Endothelial cell of umbilical vein (primary cell): ENCODE data around the gene ALDH1L2. TPM values are rescaled to one million over a fixed set of nuclear protein-coding genes. Genes with fewer than 3 reads are reported as not detected.

Experiments
- BruUV-seq: library from RNA; stranded (reverse); fragments of 400-500 nt; replicated peaks from 2 replicates; lab custom pipeline; 2021; lab: Mats Ljungman, UMichigan
- CTCF ChIA-PET: fragments of 300-600, 350-600 bp; sonication (Branson Sonifier 250); formaldehyde crosslinking; loops from one replicate; lab custom pipeline; 2021; ENCODE audit warnings: antibody characterized with exemption, inconsistent platforms; lab: Charles Lee
- POLR2A ChIA-PET: fragments of 300-600, 350-600 bp; sonication (Branson Sonifier 250); formaldehyde crosslinking; loops from one replicate; lab custom pipeline; 2021; ENCODE audit warnings: antibody characterized with exemption, inconsistent platforms; lab: Charles Lee
- DNase-seq: peaks from one replicate; pipeline ENCODE4 v3.0.0-alpha.2; 2011; ENCODE audit warnings: low read depth, low spot score
- FAIRE-seq: peaks from 2 replicates; lab custom pipeline; 2011; peaks lifted over from hg19 to GRCh38; lab: Jason Lieb, UNC
- H2AFZ ChIP-seq: 2 replicates; pipeline ENCODE4 v1.6.0; 2012; ENCODE audit warnings: low read depth, low read length, control low read depth, inconsistent platforms
- H3K27ac ChIP-seq: 2 replicates; pipeline ENCODE4 v1.5.1; 2011; ENCODE audit warnings: low read depth, mild to moderate bottlenecking, control low read depth, low read length, moderate library complexity; ENCODE audit not compliant: insufficient read depth
- H3K27me3 ChIP-seq, 2 experiments: 2 replicates each; pipeline versions ENCODE4 v1.6.0 to v1.6.1; 2011; ENCODE audit warnings: low read length in 2 of 2, mixed read lengths in 1 of 2; ENCODE audit not compliant: control insufficient read depth in 2 of 2, insufficient read depth in 2 of 2
- H3K36me3 ChIP-seq, 2 experiments: 2 replicates in 1 of 2; 3 replicates in 1 of 2; pipeline ENCODE4 v1.5.1; 2011; ENCODE audit warnings: low read length in 2 of 2, mild to moderate bottlenecking in 1 of 2, moderate library complexity in 1 of 2; ENCODE audit not compliant: control insufficient read depth in 2 of 2, insufficient read depth in 2 of 2; ENCODE audit errors: extremely low read depth in 1 of 2
- H3K4me1 ChIP-seq: 3 replicates; pipeline ENCODE4 v1.5.1; 2011; ENCODE audit warnings: mild to moderate bottlenecking, low read length; ENCODE audit not compliant: control insufficient read depth, insufficient read depth; ENCODE audit errors: extremely low read depth
- H3K4me2 ChIP-seq: 2 replicates; pipeline ENCODE4 v1.6.1; 2011; ENCODE audit warnings: low read length, control low read depth, mixed read lengths; ENCODE audit not compliant: insufficient read depth
- H3K4me3 ChIP-seq, 3 experiments: fragments of 200-600 bp in 1 of 3; sonication (generic), shearing (Covaris generic) in 1 of 3; replicated peaks in 1 of 3; 2 replicates each; pipeline ENCODE4 v1.5.1; 2011 to 2016; ENCODE audit warnings: control low read depth in 3 of 3, low read length in 3 of 3, mild to moderate bottlenecking in 2 of 3, inconsistent platforms in 1 of 3, low read depth in 1 of 3, moderate library complexity in 1 of 3; ENCODE audit not compliant: insufficient read depth in 1 of 3
- H3K79me2 ChIP-seq: 2 replicates; pipeline ENCODE4 v1.6.0; 2012; ENCODE audit warnings: low read length, inconsistent platforms; ENCODE audit not compliant: control insufficient read depth, insufficient read depth
- H3K9ac ChIP-seq: replicated peaks from 2 replicates; pipeline ENCODE3; 2011; ENCODE audit warnings: low read length, control low read depth; ENCODE audit not compliant: insufficient read depth; ENCODE audit errors: extremely low read depth
- H3K9me1 ChIP-seq: replicated peaks from 3 replicates; pipeline ENCODE4 v1.6.0; 2011; ENCODE audit warnings: mild to moderate bottlenecking, low read length; ENCODE audit not compliant: control insufficient read depth, insufficient read depth; ENCODE audit errors: extremely low read depth
- H3K9me3 ChIP-seq: replicated peaks from 2 replicates; pipeline ENCODE4 v1.5.1; 2012; ENCODE audit warnings: low read length, inconsistent platforms; ENCODE audit not compliant: control insufficient read depth, insufficient read depth
- H4K20me1 ChIP-seq: replicated peaks from 2 replicates; pipeline ENCODE3; 2011; ENCODE audit warnings: mild to moderate bottlenecking, low read length; ENCODE audit not compliant: control insufficient read depth, insufficient read depth; ENCODE audit errors: extremely low read depth
- CTCF ChIP-seq, 2 donors: IDR thresholded peaks; 1 replicate in 1 of 2; 2 replicates in 1 of 2; pipeline ENCODE4 v1.5.1; 2011; ENCODE audit warnings: low read length in 2 of 2, mild to moderate bottlenecking in 2 of 2, moderate library complexity in 2 of 2, control low read depth in 1 of 2, inconsistent platforms in 1 of 2, low read depth in 1 of 2; ENCODE audit not compliant: insufficient read depth in 1 of 2; ENCODE audit errors: extremely low read depth in 1 of 2
- EZH2 ChIP-seq: IDR thresholded peaks from 2 replicates; pipeline ENCODE4 v1.6.1; 2012; ENCODE audit warnings: borderline replicate concordance, low read depth, mild to moderate bottlenecking, moderate library complexity, low read length, inconsistent platforms; ENCODE audit not compliant: severe bottlenecking
- FOS ChIP-seq: IDR thresholded peaks from 2 replicates; pipeline ENCODE4 v1.6.1; 2011; ENCODE audit warnings: mild to moderate bottlenecking, low read length, moderate library complexity, borderline replicate concordance; ENCODE audit not compliant: insufficient read depth
- GATA2 ChIP-seq: IDR thresholded peaks from 2 replicates; pipeline ENCODE4 v1.7.0; 2011; ENCODE audit warnings: low read depth, mild to moderate bottlenecking, moderate library complexity, mixed read lengths, low read length; ENCODE audit not compliant: insufficient read length, insufficient read depth
- JUN ChIP-seq: IDR thresholded peaks from 2 replicates; pipeline ENCODE4 v1.6.1; 2011; ENCODE audit warnings: borderline replicate concordance, low read depth; ENCODE audit not compliant: insufficient read length, insufficient read depth
- MAX ChIP-seq: IDR thresholded peaks from 2 replicates; pipeline ENCODE4 v1.6.1; 2011; ENCODE audit not compliant: insufficient read depth, insufficient read length
- MYC ChIP-seq: IDR thresholded peaks from one replicate; pipeline ENCODE4 v1.6.1; 2011; ENCODE audit warnings: mild to moderate bottlenecking, low read depth, low read length
- POLR2A ChIP-seq: IDR thresholded peaks from 2 replicates; pipeline ENCODE4 v1.6.1; 2012; ENCODE audit warnings: low read depth, mild to moderate bottlenecking, control low read depth, low read length
- POLR2AphosphoS5 ChIP-seq: IDR thresholded peaks from 2 replicates; pipeline ENCODE4 v1.6.1; 2012; ENCODE audit warnings: low read depth, mild to moderate bottlenecking, control low read depth, low read length, moderate library complexity; ENCODE audit not compliant: insufficient read depth
- dilution Hi-C: fragments of 300-500 bp; cut with MboI; formaldehyde crosslinking; loops from one replicate; pipeline ENCODE4 v1.15.0; 2019; ENCODE audit warnings: low sequenced_read_pairs; ENCODE audit not compliant: extremely low pct_ligation_motif_present
- intact Hi-C: fragments of 100-400 bp; cut with micrococcal nuclease; formaldehyde crosslinking; loops from one replicate; pipeline ENCODE4 v1.10.0; 2022
- polyA plus RNA-seq, 4 experiments: library from polyadenylated mRNA; depleted of rRNA in 3 of 4; stranded (reverse) in 3 of 4; unstranded in 1 of 4; fragments of >200 nt; gene quantifications; 2 replicates each; pipeline versions ENCODE4 v1.2.1 to v1.2.3, GENCODE V29; 2011 to 2012; ENCODE audit warnings: missing spikeins in 1 of 4
- total RNA-seq: library from RNA; stranded (reverse); gene quantifications from 2 replicates; pipeline ENCODE4 v1.2.3, GENCODE V29; 2021

Gene ALDH1L2
- total and polyA plus RNA-seq, 2 donors (not counting 3 experiments of a cell fraction or from before 2014, with no cell fraction given) = 1.4 to 2.5 TPM

GRCh38 chr12:105041186-105041585, 43.1 kb downstream of the ALDH1L2 start:
- no peak overlapping the region for H3K4me2 ChIP-seq
- POLR2A ChIA-PET = no interaction called here
- no peaks in the 10 kb centered on the region for H3K9me1 ChIP-seq
- H3K79me2 ChIP-seq = no peaks in the 10 kb centered on the region
- H2AFZ ChIP-seq = no peak overlapping the region
- no peaks in the 10 kb centered on the region for H3K27me3 ChIP-seq
- CTCF ChIA-PET = no interaction called here
- H3K36me3 ChIP-seq = no peaks in the 10 kb centered on the region
- no TSS peak for BruUV-seq
- TF ChIP-seq MYC (no peak), EZH2 (no peak), FOS (no peak), POLR2A (no peak), POLR2AphosphoS5 (no peak), GATA2 (no peak), MAX (no peak), CTCF (IDR thresholded peaks at IDR 0.05; ENCODE audit: extremely low read depth in 1 of 2, insufficient read depth in 1 of 2, low read depth in 1 of 2, low read length in 2 of 2) (no peak), JUN (no peak)
- no peaks in the 10 kb centered on the region for H4K20me1 ChIP-seq
- intact Hi-C loops (no loop called here), dilution Hi-C loops (no loop called here)
- DNase-seq (no peak), FAIRE-seq (no peak)
- no peak overlapping the region for H3K9ac ChIP-seq
- no peaks in the 10 kb centered on the region for H3K9me3 ChIP-seq
- no peak overlapping the region for H3K4me3 ChIP-seq
- no peak overlapping the region for H3K27ac ChIP-seq
- H3K4me1 ChIP-seq = peaks cover 4% of the 10 kb centered on the region
